Body of pancreas (tissue), 4 donors: Measurements from ENCODE around the gene PPARA.

Source experiments
- POLR2A ChIP-seq, 3 donors: fragments of 450-650 bp; IDR thresholded peaks; one replicate each; pipeline ENCODE4 v1.6.1; 2016; ENCODE audit warnings: antibody characterized with exemption in 3 of 3, mild to moderate bottlenecking in 2 of 3
- TF ChIP-seq, protein P1 (sequence below), 7 experiments: fragments of 450-650 bp in 4 of 7; fragments of 200-600 bp in 3 of 7; sonication (generic) in 3 of 7; IDR thresholded peaks; one replicate each; pipeline ENCODE4 v1.5.1; 2016 to 2019; ENCODE audit warnings: antibody characterized with exemption in 7 of 7

DNA sequence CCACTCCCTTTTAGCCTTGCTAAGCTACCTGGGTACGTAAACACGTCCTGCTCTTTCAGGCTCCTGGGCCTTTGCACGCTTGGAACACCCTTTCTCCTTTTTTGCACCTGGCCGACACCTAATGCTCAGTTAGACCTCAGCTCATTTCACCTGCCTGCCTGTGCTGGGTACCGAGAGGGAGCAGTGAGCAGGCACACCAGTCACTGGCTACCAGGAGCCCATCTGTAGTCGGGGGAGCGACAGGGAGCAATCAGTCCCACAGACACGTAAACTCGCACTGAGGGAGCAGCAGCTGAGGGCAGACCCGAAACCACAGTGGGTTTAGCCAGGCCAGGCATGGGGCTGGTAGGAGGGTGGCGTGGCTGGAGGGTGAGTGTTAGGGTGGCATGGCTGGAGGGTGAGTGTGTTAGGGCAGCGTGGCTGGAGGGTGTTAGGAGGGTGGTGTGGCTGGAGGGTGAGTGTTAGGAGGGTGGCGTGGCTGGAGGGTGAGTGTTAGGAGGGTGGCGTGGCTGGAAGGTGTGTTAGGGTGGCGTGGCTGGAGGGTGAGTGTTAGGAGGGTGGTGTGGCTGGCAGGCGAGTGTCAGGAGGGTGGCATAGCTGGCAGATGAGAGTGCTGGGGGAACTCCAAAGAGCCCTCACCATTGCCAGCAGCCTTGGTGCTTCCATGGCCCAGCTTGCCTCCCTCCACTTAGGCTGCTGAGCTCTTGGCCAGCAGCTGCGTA, 140.0 kb downstream of the PPARA start:
- TF ChIP-seq, protein P1, sequence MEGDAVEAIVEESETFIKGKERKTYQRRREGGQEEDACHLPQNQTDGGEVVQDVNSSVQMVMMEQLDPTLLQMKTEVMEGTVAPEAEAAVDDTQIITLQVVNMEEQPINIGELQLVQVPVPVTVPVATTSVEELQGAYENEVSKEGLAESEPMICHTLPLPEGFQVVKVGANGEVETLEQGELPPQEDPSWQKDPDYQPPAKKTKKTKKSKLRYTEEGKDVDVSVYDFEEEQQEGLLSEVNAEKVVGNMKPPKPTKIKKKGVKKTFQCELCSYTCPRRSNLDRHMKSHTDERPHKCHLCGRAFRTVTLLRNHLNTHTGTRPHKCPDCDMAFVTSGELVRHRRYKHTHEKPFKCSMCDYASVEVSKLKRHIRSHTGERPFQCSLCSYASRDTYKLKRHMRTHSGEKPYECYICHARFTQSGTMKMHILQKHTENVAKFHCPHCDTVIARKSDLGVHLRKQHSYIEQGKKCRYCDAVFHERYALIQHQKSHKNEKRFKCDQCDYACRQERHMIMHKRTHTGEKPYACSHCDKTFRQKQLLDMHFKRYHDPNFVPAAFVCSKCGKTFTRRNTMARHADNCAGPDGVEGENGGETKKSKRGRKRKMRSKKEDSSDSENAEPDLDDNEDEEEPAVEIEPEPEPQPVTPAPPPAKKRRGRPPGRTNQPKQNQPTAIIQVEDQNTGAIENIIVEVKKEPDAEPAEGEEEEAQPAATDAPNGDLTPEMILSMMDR (IDR thresholded peaks at IDR 0.05), result no peak
- no peak for TF ChIP-seq POLR2A (IDR thresholded peaks at IDR 0.05)
